K562 (cell line): ENCODE data around the gene PLK5. TPM values are rescaled to one million over a fixed set of nuclear protein-coding genes. Genes with fewer than 3 reads are reported as not detected.

ENCODE experiments used
- ATF6 ChIP-seq: sonication (generic); formaldehyde crosslinking; IDR thresholded peaks from 2 replicates; pipeline ENCODE4 v1.4.0; 2020; ENCODE audit warnings: mild to moderate bottlenecking, missing genetic modification reagents
- CBX5 ChIP-seq: IDR thresholded peaks from 2 replicates; pipeline ENCODE4 v1.6.1; 2014; ENCODE audit warnings: low read depth, borderline replicate concordance
- CREB1 ChIP-seq, 2 experiments: sonication (generic) in 1 of 2; formaldehyde crosslinking in 1 of 2; IDR thresholded peaks; 2 replicates each; pipeline versions ENCODE4 v1.6.1 to v1.8.0; 2012 to 2022; ENCODE audit warnings: inconsistent platforms in 1 of 2, mild to moderate bottlenecking in 1 of 2, missing genetic modification reagents in 1 of 2, moderate library complexity in 1 of 2
- CXXC5 ChIP-seq: fragments of 250-450 bp; sonication (Bioruptor Pico); IDR thresholded peaks from 2 replicates; pipeline ENCODE4 v1.8.0; 2022; ENCODE audit warnings: inconsistent platforms, mild to moderate bottlenecking, moderate library complexity
- FOXA3 ChIP-seq, 2 experiments: fragments of 450-650 bp in 1 of 2; sonication (generic) in 1 of 2; formaldehyde crosslinking; IDR thresholded peaks in 1 of 2; conservative IDR thresholded peaks in 1 of 2; 2 replicates each; pipeline versions ENCODE4 v1.4.0 to v1.8.0; 2020 to 2022; ENCODE audit warnings: mild to moderate bottlenecking in 2 of 2, missing genetic modification reagents in 1 of 2
- GABPB2 ChIP-seq: fragments of 250-450 bp; sonication (Bioruptor Pico); conservative IDR thresholded peaks from 2 replicates; pipeline ENCODE4 v1.5.1; 2021; ENCODE audit warnings: mild to moderate bottlenecking
- KAT2B ChIP-seq: IDR thresholded peaks from one replicate; pipeline ENCODE4 v1.6.1; 2012; ENCODE audit warnings: low read depth, mild to moderate bottlenecking, control low read depth, inconsistent platforms, low read length, moderate library complexity
- KDM1A ChIP-seq, 2 experiments: fragments of 450-650 bp; IDR thresholded peaks; 2 replicates each; pipeline ENCODE4 v1.6.1; 2016; ENCODE audit warnings: mild to moderate bottlenecking in 2 of 2
- KLF13 ChIP-seq: fragments of 450-650 bp; IDR thresholded peaks from 2 replicates; pipeline ENCODE4 v1.6.1; 2016; ENCODE audit warnings: missing genetic modification characterization, low read depth, mild to moderate bottlenecking, missing compliant biosample characterization, moderate library complexity, borderline replicate concordance
- MAFG ChIP-seq: fragments of 450-650 bp; conservative IDR thresholded peaks from 2 replicates; pipeline ENCODE4 v1.6.1; 2016; ENCODE audit warnings: missing genetic modification characterization, missing compliant biosample characterization
- NFE2L1 ChIP-seq: fragments of 450-650 bp; IDR thresholded peaks from 2 replicates; pipeline ENCODE4 v1.6.1; 2016; ENCODE audit warnings: missing genetic modification characterization, low read depth, mild to moderate bottlenecking, missing compliant biosample characterization, moderate library complexity, borderline replicate concordance
- RBBP5 ChIP-seq: fragments of 200-600 bp; sonication (generic); IDR thresholded peaks from 2 replicates; pipeline ENCODE4 v1.6.1; 2012; ENCODE audit warnings: borderline replicate concordance, mild to moderate bottlenecking, low read length, control low read depth, inconsistent platforms; ENCODE audit not compliant: insufficient read depth, poor library complexity, severe bottlenecking
- RBM17 ChIP-seq: fragments of 200-400 bp; formaldehyde crosslinking; IDR thresholded peaks from 2 replicates; pipeline ENCODE4 v1.6.1; 2017; ENCODE audit warnings: low read depth, mild to moderate bottlenecking, low read length, borderline replicate concordance
- SNRNP70 ChIP-seq: fragments of 200-400 bp; formaldehyde crosslinking; optimal IDR thresholded peaks from 2 replicates; pipeline ENCODE3; 2017; ENCODE audit warnings: low read depth, low read length
- ZBTB34 ChIP-seq: fragments of 250-450 bp; sonication (Bioruptor Pico); IDR thresholded peaks from 2 replicates; pipeline ENCODE4 v1.8.0; 2021; ENCODE audit warnings: mild to moderate bottlenecking, moderate library complexity
- ZEB2 ChIP-seq: fragments of 450-650 bp; IDR thresholded peaks from 2 replicates; pipeline ENCODE4 v1.6.1; 2016
- ZNF224 ChIP-seq: sonication (generic); formaldehyde crosslinking; IDR thresholded peaks from 2 replicates; pipeline ENCODE4 v1.8.0; 2022; ENCODE audit warnings: mild to moderate bottlenecking, missing genetic modification reagents
- ZNF23 ChIP-seq: fragments of 250-450 bp; sonication (Bioruptor Pico); IDR thresholded peaks from 2 replicates; pipeline ENCODE4 v1.4.0; 2020; ENCODE audit warnings: mild to moderate bottlenecking
- ZNF239 ChIP-seq: fragments of 250-450 bp; sonication (Bioruptor Pico); IDR thresholded peaks from 2 replicates; pipeline ENCODE4 v1.4.0; 2020; ENCODE audit warnings: mild to moderate bottlenecking
- ZZZ3 ChIP-seq: fragments of 450-650 bp; IDR thresholded peaks from 2 replicates; pipeline ENCODE4 v1.6.1; 2016; ENCODE audit warnings: antibody characterized with exemption, mild to moderate bottlenecking, moderate library complexity
- polyA plus RNA-seq, 8 experiments: library from polyadenylated mRNA; depleted of rRNA in 4 of 8; stranded (reverse) in 5 of 8; unstranded in 3 of 8; fragments of >200 nt; fragmentation: Nextera tagmentation in 2 of 8; fragmentation: Illumina TruSeq in 1 of 8; extraction: Ambion mirVana in 2 of 8; extraction: Trizol in 1 of 8; gene quantifications; 2 replicates each; pipeline versions ENCODE4 v1.2.1 to v1.2.3, GENCODE V29; 2011 to 2014; ENCODE audit warnings: inconsistent platforms in 1 of 8, missing spikeins in 1 of 8
- total RNA-seq, 7 experiments: library from RNA; depleted of rRNA in 6 of 7; stranded (reverse); fragments of >200 nt in 6 of 7; fragmentation: Illumina TruSeq in 2 of 7; extraction: Trizol in 2 of 7; gene quantifications; 2 replicates each; pipeline versions ENCODE4 v1.2.1 to v1.2.3, GENCODE V29; 2011 to 2021; ENCODE audit warnings: low replicate concordance in 1 of 7
- TF ChIP-seq, protein P1 (sequence below): fragments of 450-650 bp; formaldehyde crosslinking; IDR thresholded peaks from 2 replicates; pipeline ENCODE4 v1.4.0; 2020; ENCODE audit warnings: mild to moderate bottlenecking, moderate library complexity

The PLK5 gene
- total and polyA plus RNA-seq, 9 of the 15 experiments (the other 6 are each of a cell fraction or from before 2014, with no cell fraction given) = 0.04 to 0.23 (median 0.11) TPM; not detected in 5

DNA sequence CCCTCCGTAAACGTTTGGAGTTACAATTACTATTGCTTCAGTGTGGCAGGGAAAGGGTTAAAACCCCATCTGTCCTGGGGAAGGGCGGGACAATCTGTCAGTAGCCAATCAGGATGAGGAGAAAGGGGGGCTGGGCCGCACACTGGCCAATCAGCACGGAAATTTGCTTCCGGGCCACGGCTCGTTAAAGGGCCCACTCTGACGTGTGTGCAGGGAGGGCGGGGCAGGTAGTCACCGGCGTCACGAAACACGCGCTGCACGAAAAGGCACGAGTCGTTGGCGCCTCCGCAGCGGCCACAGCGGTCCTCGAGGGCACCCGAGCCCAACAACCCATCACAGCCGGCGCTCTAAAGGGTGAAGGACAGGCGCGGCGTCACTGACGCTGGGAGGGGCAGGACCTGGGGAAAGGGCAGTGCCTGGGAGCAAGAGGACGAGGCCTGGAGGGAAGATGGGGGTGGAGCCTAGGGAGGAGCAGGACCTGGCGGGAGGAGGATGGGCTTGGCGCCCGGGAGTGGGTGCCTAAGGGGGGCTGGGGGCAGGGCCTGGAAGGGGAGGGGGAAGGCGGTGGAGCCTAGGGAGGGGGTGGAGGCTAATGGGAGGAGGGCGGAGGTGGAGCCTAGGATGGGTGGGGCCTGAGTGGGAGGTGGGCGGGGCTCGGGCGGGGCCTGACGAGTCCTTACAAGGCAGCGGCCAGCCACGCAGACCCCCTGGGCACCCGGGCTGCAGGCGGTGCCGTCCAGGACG lies 15.9 kb upstream of the PLK5 start (continued):
- TF ChIP-seq RBM17 (no peak), ZBTB34 (no peak), ZEB2 (no peak), ZZZ3 (no peak), GABPB2 (CRISPR knock-in tag) (no peak; the same call in 1 of the 2 replicates), ZNF239 (no peak), SNRNP70 (no peak), FOXA3 (CRISPR knock-in tag; conservative IDR thresholded peaks at IDR 0.05 in 1 of 2, IDR thresholded peaks at IDR 0.05 in 1 of 2) (no peak), CXXC5 (peak; percentile 86), ATF6 (CRISPR knock-in tag) (no peak; the same call in 1 of the 2 replicates), KAT2B (no peak), KDM1A (IDR thresholded peaks at IDR 0.05) (no peak), MAFG (tag) (no peak), CBX5 (no peak), NFE2L1 (no peak), KLF13 (tag) (peak; percentile 83), ZNF224 (CRISPR knock-in tag) (no peak), RBBP5 (peak; percentile 64), ZNF23 (CRISPR knock-in tag) (no peak), CREB1 (IDR thresholded peaks at IDR 0.05) (peak; percentile 90), CREB1 (CRISPR knock-in tag; IDR thresholded peaks at IDR 0.05) (peak; percentile 94)
- TF ChIP-seq, protein P1, sequence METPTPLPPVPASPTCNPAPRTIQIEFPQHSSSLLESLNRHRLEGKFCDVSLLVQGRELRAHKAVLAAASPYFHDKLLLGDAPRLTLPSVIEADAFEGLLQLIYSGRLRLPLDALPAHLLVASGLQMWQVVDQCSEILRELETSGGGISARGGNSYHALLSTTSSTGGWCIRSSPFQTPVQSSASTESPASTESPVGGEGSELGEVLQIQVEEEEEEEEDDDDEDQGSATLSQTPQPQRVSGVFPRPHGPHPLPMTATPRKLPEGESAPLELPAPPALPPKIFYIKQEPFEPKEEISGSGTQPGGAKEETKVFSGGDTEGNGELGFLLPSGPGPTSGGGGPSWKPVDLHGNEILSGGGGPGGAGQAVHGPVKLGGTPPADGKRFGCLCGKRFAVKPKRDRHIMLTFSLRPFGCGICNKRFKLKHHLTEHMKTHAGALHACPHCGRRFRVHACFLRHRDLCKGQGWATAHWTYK (CRISPR knock-in tag) = no peak; the same call in 1 of the 2 replicates
